Body of pancreas (tissue), 4 donors: ENCODE measurements around the gene CD244.

Source experiments
- POLR2A ChIP-seq, 3 donors: fragments of 450-650 bp; IDR thresholded peaks; one replicate each; pipeline ENCODE4 v1.6.1; 2016; ENCODE audit warnings: antibody characterized with exemption in 3 of 3, mild to moderate bottlenecking in 2 of 3
- TF ChIP-seq, protein P1 (sequence below), 7 experiments: fragments of 450-650 bp in 4 of 7; fragments of 200-600 bp in 3 of 7; sonication (generic) in 3 of 7; IDR thresholded peaks; one replicate each; pipeline ENCODE4 v1.5.1; 2016 to 2019; ENCODE audit warnings: antibody characterized with exemption in 7 of 7

DNA sequence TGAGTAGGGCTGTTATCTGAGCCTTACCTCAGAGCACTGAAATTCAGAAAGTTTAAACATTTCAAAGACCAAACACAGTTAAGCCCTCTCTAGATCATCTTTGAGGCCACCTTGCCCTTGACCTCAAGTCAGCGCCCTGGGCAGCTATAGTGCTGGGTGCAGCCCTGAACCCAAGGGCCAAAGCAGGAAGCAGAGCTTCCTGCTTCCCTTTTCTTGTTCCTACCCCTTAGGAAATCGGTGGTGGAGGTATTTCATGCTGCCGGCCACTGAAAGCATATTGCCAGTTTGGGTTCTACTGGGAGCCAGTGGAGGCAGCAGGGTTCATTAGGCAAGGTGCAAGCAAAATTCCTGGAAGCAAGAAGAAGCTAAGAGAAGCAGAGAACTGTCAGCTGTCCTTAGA, 26.1 kb downstream of the CD244 start:
- no peak for TF ChIP-seq POLR2A (IDR thresholded peaks at IDR 0.05)
- TF ChIP-seq, protein P1, sequence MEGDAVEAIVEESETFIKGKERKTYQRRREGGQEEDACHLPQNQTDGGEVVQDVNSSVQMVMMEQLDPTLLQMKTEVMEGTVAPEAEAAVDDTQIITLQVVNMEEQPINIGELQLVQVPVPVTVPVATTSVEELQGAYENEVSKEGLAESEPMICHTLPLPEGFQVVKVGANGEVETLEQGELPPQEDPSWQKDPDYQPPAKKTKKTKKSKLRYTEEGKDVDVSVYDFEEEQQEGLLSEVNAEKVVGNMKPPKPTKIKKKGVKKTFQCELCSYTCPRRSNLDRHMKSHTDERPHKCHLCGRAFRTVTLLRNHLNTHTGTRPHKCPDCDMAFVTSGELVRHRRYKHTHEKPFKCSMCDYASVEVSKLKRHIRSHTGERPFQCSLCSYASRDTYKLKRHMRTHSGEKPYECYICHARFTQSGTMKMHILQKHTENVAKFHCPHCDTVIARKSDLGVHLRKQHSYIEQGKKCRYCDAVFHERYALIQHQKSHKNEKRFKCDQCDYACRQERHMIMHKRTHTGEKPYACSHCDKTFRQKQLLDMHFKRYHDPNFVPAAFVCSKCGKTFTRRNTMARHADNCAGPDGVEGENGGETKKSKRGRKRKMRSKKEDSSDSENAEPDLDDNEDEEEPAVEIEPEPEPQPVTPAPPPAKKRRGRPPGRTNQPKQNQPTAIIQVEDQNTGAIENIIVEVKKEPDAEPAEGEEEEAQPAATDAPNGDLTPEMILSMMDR (IDR thresholded peaks at IDR 0.05) = no peak
